Retina (tissue), 1 donor: ENCODE results near the gene WAC.
A peak's percentile ranks its signal among the peaks of the same experiment; 100 is the strongest.
"Not testable (repeated sequence)": the region's sequence is repeated elsewhere in the genome, so short reads cannot be mapped to it uniquely, and the experiment has no call there.

Experiments
- DNase-seq: peaks from one replicate; pipeline ENCODE4 v3.0.0-alpha.2; 2016

The WAC gene

DNA sequence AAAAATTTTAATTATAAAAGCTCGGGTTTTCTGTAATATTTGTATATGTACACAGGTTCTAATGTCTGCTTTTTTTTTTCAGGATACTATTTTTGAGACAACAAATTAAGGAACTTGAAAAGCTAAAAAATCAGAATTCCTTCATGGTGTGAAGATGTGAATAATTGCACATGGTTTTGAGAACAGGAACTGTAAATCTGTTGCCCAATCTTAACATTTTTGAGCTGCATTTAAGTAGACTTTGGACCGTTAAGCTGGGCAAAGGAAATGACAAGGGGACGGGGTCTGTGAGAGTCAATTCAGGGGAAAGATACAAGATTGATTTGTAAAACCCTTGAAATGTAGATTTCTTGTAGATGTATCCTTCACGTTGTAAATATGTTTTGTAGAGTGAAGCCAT lies 86.5 kb downstream of the WAC start:
- DNase-seq, result no peak

- no peak for DNase-seq
These were observed 87.3 kb downstream of the WAC start for GRCh38 chr10:28620251-28620650.

DNA sequence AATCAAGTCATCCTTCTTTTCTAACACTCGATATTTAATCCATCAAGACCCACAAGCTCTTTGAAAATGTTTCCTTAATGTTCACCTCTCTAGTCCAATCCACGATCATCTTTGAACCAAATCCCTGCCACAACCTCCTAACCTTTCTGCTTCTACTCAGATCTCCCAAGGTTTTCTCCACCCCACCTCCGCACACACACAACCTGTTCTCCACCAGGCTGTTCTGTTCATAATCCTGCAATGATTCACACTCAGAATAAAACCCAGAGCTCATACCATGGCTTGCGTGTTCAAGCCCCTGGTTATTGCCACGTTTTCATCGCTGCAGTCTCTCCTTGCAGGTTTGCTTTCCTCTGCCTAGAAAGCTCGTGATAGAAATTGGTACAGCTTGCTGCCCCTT lies 90.6 kb downstream of the WAC start:
- DNase-seq, result no peak

DNA sequence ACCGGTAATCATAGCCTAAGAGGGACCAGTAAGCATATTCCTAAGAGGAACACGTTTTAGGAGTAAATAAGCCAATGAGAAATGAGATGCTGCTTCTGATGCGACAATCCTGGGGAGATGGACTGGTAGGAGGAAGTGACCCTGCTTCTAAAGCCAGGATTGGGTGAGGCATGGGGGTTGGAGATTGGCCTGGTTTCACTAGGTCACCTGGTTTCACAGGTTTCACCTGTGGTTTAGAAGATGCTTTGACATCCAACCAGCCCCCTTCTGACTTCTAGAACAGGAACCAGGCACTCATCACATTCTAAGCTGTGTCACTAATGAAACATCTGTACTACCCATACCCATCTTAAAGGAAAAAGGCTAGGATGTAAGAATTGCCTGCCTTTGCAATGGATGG lies 91.4 kb downstream of the WAC start:
- DNase-seq, result no peak

GRCh38 chr10:28627102-28627501 lies 94.2 kb downstream of the WAC start:
- DNase-seq, result no peak

DNA sequence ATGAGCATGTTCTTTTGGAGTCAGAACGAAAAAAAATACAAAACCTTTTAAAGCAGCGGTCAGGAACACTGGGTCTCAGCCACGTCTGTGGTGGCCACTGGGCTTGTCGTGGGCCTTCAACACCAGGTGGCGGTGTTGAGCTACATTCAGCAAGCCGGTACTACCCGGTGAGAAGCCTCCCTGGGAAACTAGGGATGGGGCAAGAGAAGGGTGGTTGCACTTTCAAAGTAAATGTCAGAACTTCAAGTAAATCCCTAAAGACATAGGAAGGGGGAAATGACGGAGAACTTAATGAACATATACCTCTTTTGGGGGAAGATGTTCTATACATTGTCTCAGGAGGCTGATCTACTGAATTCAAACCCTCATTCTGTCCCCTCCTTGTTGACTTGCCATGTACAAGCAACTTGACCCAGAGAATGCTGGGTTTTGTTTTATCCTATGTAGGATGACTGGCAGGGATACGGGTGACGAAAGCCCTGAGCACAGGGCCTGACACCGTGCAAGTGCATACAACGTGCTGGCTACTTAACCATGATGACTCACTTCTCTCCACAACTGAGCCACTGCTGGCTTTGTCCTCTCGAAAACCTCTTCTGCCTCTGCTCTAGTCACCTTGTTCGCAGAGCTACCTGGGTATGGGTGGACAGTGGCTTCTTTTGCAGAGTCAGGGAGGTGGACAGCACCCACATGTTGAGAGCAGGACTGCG lies 95.4 kb downstream of the WAC start:
- DNase-seq, result peak; percentile 76

GRCh38 chr10:28631896-28632583 lies 99.1 kb downstream of the WAC start:
- DNase-seq, result no peak

- DNase-seq, result no peak
These were observed 99.6 kb downstream of the WAC start for GRCh38 chr10:28632584-28632945.

DNA sequence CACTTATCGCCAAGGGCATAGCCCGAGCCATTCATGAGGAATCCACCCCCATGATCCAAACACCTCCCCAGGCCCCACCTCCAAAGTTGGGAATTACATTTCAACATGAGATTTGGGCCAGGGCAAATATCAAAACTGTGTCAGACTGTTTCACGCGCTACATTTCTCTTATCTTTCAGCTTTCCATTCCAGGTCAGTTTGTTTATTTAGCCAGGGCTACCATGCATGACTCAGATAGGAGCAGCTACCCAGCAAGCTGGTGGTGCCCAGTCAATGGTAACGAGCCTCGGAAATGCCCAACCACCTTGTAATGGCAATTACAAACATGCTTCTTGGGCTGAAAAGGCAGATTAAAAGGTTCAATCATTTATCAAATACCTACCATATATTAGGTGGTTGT lies 100.8 kb downstream of the WAC start:
- no peak for DNase-seq

- no peak for DNase-seq
These were observed 104.4 kb downstream of the WAC start for GRCh38 chr10:28637346-28637745.

DNA sequence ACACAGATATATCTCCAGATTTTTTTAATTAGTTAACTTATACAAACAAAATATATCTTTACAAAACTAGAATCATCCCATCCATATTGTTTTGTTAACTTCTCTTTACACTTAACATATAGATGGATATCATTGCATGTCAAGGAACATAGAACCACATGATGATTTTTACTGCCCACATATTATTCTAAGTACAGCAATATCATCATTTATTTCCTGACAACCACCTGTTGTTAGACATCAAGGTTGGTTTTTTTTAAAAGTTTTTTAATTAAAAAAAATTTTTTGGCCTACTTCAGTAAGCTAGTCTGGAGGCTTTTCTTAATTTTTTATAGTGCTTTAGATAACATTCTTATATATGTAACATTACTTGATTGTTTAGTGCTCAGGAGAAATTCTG lies 105.5 kb downstream of the WAC start:
- DNase-seq, result no peak

DNA sequence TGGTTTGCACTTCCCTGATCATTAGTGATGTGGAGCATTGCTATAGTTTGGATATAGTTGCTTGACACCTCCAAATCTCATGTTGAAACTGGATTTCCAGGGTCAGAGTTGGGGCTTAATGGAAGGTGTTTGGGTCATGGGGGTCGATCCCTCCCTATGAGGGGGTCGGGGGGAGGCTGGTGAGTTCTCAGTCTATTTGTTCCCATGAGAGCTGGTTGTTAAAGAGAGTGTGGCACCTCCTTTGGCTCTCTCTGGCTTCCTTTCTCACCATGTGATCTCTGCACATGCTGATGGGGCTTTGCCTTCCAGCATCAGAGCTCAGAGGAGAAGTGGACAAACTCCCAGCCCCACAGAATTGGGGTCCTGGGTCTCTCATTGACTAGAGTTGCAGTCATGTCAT lies 107.6 kb downstream of the WAC start:
- no peak for DNase-seq

- DNase-seq, result no peak
These were observed 111.7 kb downstream of the WAC start for GRCh38 chr10:28644647-28645046.

GRCh38 chr10:28652106-28652505 lies 119.2 kb downstream of the WAC start:
- DNase-seq, result no peak

GRCh38 chr10:28652703-28653102 lies 119.8 kb downstream of the WAC start:
- DNase-seq, result no peak

DNA sequence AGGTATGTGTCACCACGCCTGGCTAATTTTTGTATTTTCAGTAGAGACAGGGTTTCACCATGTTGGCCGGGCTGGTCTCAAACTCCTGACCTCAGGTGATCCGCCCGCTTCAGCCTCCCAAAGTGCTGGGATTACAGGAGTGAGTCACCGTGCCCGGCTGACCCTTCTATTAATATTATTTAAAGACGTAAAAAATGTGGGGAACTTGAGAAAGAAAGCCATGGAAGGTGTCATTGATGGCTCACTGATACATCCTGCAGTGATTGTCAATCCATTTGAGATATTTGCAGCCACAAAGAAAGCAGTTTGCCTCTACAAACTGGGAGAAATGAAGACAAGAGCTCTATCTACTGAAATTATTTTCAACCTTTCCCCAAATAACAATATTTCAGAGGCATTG lies 125.9 kb downstream of the WAC start:
- DNase-seq, result not testable (repeated sequence)

DNA sequence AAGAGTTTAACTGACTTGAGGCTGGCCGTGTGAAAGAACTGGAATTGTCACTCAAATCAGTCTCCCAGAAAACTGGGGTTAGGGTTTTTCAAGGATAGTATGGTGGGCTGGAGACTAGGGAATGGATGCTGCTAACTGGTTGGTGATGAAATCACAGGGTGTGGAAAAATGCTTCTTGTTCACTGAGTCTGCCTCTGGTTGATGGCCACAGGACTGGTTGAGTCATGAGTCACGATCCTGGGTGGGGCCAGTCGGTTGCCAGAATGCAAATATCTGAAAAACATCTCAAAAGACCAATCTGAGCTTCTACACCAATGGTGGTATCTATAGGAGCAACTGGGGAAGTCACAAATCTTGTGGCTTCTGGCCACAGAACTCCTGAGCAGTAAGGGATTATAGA lies 128.1 kb downstream of the WAC start:
- DNase-seq, result no peak

- peak; percentile 83 for DNase-seq
These were observed 130.9 kb downstream of the WAC start for GRCh38 chr10:28663576-28664368.

DNA sequence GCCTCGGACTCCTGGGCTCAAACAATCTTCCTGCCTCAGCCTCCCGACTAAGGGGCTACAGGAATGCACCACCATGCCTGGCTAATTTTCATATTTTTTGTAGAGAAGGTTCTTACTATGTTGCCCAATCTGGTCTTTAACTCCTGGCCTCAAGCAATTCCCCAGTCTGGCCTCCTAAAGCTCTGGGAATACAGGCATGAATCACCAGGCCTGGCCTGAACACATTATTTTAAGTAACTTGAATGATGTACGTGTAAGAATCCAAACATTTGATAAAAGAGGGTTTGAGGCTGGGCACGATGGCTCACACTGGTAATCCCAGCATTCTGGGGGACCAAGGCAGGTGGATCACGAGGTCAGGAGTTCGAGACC lies 131.4 kb downstream of the WAC start:
- no peak for DNase-seq

GRCh38 chr10:28666751-28667467 lies 134.0 kb downstream of the WAC start:
- no peak for DNase-seq

DNA sequence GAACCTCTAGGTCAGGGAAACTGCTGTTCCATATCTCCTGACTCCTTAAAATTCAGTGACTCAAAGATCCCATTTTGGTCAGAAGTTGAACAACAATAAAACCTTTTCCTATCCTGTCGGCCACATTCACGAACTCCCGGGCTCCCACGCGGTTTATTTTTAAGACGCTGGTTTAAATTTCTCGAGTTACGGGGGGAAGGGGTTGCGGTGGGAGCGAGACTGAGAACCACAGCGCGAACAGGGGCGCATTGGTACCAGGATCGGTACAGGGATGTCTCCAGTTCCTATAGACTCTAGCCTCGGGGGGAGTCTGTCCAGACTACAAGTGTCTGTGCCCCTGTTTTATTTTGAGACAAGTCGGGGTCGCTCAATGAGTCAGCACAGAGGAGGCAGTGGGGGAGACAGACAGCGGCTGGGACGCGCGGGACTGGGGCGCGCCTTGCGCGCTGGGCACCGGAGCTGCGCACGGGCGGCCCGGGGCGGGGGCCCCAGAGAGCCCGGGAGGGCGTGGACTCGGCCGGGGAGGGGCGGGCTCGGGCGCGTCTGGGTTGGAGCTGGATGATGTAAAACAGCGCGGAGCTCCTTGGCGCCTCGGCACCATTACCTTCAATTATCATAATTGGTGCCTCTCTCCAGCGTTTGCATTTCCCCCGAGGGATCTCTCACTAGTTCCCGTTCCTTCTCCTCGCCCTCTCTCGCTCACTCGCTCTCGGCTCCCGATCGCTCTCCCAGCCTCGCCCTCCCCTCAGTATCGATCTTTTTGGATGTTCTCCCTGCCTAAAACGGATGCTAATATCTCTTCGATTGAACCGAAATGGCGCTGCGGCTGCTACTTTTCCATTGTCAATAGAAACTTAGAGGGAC lies 135.7 kb downstream of the WAC start:
- DNase-seq, result peak; percentile 77
